ENCODE data around the gene CRP.
"Not testable (repeated sequence)": the region's sequence is repeated elsewhere in the genome, so short reads cannot be mapped to it uniquely, and the experiment has no call there.

Gene CRP, protein sequence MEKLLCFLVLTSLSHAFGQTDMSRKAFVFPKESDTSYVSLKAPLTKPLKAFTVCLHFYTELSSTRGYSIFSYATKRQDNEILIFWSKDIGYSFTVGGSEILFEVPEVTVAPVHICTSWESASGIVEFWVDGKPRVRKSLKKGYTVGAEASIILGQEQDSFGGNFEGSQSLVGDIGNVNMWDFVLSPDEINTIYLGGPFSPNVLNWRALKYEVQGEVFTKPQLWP

DNA sequence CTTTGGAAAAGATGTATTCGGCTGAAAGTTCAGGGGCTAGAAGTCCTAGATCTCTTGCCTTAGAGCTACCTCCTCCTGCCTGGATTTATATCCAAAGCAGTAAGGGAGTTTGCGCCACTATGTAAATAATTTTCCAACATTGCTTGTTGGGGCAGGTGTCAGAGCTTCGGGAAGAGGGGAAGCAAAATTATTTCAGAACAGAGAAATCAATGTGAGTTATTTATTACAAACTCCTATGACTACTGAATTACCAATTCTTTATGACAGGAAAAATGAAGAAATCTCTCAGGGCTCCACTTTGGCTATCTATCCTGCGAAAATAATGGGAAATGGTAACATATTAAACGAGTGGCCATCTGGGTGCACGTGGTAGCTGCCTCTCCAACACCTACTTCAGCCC lies at the start of gene CRP:
TSS of gene CRP (minus strand) at position 61 of the 400 bp plus-strand sequence. CDS start 104 bp downstream, outside the sequence.
- no peak for DNase-seq

DNA sequence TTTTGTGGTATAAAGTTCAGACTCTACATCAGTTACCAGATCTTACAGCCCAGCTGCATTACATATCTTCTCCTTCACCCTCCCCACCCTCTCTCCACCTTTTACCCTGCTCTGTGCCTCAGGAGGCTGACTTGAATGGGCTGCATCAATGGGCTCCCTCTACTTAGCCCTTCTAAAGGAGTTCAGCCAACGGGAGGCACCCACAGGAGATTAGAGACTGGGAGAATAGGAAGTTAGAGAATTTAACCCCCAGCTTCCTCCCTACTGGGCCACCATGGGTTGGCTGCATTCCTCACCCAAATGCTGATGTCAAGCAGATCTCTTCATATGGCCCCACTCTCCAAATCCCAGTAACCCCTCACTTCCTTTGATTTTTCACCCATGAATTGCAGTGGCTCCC lies 49.3 kb upstream of the CRP start:
- DNase-seq = no peak

DNA sequence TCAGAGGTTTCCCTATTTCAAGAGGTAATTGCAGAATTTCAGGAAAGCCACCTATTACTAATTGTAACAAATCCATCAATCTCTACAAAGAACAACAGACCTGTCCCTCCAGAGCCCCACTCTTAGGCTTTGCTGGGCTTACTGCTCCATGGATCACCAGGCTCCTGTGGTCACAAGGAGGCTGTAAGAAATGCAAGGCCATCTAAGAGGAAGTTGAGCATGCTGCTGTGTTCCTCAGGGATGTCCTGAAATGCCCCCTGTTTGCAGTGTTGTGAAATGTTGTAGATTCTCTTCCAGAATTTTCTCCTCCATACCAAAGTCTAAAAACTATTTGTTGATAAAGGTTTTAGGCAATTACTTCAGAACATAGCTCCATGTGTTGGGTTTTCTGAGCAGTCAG lies 42.0 kb upstream of the CRP start:
- no peak for DNase-seq

DNA sequence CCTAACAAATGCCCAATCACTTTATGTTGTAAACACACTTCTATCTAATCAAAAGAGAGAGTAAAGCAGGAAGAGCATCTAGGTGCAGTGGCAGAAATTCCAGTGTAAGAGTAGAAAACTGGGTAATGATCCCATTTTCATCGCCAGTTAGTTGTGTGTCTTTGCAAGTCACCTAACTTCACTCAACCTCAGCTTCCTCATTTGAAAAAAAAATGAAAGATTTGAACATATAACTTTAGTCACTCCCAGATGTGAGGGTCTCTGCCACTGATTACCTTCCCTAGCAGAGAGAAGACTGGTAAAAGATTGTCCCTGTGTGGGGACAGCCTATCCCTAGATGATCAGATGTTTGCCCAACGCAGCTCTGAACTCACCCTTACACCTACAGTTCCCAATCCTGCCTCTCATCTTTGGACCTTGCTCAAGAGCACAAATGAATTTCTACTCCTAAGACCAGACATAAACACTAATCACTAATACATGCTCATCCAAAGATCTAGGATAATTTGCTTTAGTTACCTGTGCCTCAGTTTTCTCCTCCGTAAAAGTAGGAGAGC lies 41.1 kb upstream of the CRP start:
- no peak for DNase-seq

DNA sequence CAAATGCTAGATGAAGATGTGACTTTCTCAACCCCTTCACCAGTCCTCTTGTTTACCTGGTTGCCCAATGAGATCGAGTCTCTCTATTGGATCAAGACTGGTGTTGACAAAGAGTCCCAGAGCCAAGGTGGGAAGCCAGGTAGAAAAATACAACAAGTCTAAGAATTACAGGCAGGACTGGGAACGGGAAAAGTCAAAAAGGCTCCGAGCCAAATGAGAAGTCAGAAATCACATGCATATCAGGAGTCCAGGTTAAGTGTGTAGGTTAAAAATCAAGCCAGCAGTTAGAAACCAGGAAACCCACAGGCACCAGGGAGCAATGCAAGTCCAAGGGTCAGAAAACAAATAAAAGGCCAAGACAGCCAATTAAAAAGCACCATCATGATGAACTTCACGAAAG lies 39.0 kb upstream of the CRP start:
- no peak for DNase-seq

DNA sequence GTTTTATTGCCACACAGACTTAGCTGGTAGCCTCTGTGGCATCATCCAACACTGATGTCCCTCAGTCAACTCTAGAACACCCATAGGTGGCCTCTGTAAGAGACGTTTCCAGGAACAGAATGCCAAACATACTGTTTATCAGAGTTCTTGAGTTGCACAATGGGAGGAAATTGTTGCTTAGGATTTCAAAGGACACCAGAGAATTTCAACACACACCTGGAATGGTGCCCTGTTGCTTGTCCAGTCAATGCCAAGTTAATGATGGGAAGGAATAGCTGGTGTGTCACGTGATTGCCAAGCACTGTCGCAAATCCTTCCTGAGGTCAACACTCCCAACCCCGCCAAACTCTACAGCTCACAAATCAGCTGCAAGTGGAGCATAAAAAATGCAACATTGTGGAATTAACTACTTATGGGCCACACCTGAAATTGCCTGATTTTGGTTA lies 37.8 kb upstream of the CRP start:
- DNase-seq = no peak

DNA sequence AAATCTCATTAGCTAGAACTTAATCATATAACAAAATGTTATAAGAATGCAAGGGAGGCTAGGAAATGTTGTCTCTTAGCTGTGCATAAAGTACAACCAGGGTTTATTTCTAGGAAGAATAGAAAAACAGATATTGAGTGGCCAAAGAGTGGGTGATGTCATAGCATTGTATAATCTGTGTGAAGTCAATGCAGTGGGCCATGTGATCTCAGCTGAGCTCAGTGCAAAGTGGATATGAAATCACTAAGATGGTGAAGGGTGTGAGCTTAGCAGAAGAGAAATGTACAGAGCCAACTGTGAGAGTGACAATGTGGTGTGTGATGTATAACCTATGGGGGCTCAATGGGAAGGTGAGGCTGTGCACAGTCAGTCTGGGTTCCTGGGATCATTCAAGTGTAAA lies 36.6 kb upstream of the CRP start:
- DNase-seq = no peak

DNA sequence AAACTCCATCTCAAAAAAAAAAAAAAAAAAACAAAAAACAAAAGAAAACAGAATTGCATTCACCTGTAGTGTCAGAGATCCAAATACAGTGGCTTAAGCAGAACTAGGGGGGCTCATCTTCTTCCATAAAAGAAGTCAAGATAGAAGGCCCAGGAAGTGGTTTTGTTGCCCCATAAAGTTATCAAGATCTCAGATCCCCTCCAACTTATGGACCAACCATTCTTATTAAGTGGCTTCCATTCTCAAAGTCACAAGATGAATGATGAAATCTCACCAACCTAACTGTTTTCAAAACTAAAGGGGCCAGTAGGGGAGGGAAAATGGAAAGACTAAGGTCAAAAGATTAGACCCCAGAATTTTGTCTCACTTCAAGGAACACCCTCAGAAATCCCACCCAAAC lies 36.2 kb upstream of the CRP start:
- no peak for DNase-seq

DNA sequence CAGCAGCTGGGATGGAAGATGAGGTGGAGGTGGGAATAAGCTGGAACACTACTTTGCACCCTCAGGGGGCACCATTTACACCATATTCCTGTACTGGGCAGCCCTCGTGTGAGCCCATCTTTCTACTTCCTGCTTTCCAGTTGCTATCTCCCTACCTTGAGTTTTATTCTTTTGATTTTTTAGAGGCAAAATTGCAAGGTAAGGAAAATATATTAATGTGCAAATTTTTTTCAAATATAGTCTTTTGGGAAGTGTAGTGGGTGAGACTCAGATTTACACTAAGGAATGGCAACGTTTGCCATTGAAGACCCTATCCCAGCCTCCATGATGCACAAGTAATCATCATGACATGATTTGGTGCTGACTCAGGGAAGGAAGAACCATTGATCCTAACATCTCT lies 35.2 kb upstream of the CRP start:
- no peak for DNase-seq

DNA sequence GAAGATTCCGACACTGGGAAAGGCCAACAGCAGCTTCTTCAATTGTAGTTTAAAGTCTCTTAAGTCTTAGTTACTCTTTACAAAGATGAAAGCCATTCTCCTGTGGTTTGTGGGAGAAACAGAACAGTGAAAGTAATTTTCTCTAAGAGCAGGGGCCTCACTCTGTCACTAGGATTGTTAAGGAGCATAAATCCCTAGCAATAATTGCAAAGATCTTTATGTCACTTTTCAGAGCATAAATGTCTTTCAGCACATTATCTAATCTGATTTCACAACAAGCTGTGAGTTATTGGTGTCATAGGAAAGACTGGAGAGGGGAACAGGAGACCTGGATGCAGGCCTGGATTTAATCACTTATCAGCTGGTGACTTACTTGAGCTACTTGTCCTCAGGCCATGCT lies 34.0 kb upstream of the CRP start:
- DNase-seq = no peak

DNA sequence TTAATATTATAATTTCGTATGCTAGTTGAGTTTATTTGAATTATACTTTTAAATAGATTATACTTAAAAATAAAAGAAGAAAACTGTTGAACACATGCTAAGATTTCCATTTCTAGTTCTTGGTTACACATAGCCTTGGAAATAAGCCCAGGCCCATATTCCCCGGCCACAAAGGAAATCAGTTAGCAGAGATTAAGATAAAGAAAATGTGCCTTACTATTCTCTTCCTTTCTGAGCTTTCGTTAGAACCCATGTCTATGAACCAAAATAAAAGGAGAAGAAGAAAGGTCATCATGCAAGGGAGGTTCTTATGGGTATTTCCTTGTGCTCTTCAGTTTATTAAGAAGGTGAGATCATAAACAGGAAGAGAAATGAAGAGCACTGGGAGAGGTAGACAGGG lies 32.3 kb upstream of the CRP start:
- DNase-seq = no peak

DNA sequence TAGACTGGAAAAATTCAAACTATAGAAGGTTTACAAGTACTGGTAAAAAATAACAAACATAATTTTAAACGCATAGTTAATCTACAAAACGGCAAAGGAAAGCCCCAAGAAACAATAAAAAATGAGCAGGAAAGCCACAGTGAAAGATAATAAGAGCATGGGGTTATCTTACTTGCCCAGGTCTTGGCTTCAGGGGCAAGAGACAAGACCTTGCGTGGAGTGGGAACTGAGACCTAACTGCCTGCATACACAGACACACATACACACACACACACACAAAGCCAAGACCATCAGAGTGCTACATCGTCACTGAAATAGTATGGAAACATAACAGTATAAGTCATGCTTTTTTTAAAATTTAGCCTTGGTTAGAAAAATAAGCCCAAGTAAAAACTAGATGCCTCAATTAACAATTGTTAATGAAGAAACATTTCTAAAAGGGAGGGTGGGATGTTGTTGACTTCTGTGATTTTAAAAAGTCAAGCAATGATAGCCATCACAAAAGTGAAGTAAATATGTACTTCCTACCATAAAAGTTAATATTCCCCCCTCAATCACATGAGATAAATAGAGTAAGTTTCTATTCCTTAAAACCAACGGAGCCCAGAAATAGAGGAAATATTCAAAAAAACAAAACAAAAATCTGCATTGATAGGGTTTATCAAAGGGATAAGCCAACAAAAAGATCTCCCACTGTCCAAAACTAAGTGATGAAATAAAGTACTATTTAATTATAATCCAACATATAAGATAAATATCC lies 29.4 kb upstream of the CRP start:
- no peak for DNase-seq

DNA sequence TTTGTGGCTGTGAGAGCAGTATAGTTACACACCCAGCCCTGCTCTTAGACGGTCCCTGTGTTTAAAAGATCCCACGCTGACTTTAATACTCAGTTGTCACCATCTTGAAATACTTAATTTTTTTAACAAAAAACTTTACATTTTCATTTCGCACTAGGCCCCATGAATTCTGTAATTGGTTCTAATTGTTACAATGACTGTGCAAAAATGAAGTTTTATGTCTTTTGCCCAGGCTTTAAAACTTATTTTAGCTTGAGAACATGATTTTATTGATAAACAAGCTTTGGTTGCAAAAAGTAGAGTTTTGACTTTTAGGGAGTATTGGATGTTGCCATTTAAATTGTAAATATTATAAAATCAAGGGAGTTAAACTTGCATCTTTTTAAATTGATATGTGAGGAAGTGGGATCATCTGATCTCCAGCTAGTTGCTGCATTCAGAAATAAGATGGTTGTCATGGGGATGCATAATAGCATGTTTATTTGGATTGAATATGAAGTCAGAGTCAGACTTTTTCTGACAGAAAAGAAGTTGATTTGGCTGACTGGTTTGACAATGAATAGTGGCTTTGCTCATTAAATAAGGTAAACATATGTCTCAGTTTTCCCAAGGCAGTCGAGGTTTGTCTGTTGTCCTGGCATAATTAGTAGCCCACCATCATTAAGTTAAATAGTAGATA lies 23.0 kb upstream of the CRP start:
- DNase-seq = no peak

DNA sequence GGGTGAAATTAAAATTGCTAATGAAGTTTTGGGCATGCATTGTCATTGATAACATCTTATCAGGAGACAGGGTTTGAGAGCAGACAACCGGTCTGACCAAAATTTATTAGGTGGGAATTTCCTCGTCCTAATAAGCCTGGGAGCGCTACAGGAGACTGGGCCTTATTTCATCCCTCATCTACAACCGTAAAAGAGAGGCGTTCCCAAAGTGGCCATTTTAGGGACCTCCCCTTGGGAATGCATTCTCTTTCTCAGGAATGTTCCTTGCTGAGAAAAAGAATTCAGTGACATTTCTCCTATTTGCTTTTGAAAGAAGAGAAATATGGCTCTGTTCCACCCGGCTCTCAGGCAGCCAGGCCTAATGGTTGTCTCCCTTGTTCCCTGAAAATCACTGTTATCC lies 8.8 kb upstream of the CRP start:
- DNase-seq = not testable (repeated sequence)

DNA sequence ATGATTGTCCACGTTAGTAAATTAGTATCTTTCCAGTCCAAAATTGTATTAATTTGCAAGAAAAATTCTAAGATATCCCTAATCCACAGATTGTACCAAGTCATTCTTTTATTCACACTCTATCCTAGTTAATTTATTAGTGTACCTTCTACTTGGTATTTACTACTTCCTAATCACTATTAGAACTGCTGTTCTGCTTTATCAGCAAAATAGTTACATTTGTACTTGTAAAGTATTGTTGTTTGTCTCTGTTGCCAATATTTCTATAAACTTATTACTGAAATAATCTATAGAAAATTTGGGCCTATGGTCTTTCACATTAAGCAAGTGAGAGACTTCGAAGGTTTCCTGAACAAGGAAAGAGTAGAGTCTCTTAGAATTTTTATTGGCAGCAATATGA lies 5.6 kb upstream of the CRP start:
- DNase-seq = no peak

DNA sequence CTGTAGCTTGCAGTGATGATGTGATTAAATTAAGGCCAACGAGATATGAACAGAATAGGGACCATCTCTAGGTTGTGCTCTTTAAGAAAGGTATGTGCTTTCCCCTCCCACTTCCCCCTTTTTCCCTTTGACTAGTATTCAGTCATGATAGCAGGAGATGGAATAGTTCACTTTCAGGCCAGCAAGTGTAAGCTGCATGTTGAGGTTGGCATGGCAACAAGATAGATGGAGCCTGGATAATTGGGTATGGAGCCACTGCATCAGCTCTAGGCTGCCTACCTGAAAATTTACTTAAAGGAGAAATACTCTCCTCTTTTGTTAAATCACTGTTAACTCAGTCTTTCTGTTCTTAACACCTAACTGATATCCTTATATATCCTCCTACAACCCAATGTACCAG lies 1.5 kb upstream of the CRP start:
- no peak for DNase-seq

DNA sequence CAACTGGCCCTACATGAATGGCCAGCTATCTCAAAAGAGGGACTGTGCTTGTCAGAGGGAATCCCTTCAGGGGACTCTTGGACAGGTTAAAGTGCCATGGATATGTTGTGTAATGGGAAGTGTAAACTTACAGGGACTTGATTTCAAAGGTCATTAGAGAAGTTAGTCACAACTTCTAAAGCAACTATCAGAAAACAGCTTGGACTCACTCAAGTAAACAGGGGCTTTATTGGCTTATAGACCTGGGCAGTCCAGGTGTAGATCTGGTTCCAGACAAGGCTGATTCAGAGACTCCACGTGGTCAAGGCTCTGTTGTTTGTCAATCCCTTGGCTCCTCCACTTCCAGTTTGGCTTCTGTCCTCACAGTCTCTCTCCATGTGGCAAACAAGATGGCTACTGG lies 2.3 kb downstream of the CRP start:
- DNase-seq = no peak

DNA sequence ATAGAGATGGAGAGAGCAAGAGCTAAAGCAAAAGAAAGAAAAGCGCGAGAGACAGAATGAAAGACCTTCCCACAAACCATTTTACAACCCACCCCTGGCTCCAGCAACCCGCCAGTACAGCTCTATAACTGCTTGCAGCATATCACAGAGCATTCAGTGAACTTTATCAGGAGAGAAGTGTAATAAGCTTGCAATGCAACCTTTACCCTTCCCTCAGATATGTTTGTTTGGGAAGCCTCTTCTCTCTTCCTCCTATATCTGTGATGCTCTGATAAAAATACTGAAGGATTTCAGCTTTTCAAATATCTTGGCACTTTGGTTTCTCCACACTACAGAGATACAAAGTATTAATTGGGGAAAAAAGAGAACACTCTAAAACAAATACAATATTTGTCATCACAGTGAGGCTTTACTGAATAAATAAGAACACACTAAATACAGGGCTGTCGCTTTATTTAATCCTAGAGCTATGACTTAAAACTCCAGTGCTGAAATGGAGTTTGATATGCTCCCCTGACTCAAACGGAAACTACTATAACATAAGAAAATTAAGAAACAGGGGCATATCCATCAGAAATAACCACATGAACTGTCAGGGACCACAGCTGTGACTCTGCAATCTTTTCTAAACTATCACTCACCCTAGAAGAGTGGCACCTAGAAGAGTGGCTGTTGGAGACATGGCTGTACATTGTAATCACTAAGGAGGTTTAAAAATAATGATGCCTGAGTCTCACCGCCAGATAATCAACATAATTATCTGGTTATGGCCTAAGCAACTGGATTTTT lies 6.7 kb downstream of the CRP start:
- no peak for DNase-seq

DNA sequence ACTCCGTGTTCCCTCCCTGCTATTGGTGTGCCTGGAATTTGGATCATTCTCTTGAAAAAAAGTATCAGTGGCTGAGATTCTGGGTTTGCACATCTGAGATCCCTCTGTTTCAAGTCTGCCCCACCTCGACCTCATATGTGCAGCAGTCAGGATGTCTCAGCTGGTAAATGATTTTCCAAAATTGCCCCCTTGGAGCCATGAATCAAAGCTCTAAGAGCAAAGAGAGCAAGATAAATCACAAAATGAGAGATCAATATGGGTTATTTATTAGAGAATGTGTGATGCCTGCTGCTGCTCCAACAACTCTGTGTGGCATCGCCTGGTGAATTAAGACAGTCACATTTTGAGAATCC lies 8.5 kb downstream of the CRP start:
- no peak for DNase-seq

DNA sequence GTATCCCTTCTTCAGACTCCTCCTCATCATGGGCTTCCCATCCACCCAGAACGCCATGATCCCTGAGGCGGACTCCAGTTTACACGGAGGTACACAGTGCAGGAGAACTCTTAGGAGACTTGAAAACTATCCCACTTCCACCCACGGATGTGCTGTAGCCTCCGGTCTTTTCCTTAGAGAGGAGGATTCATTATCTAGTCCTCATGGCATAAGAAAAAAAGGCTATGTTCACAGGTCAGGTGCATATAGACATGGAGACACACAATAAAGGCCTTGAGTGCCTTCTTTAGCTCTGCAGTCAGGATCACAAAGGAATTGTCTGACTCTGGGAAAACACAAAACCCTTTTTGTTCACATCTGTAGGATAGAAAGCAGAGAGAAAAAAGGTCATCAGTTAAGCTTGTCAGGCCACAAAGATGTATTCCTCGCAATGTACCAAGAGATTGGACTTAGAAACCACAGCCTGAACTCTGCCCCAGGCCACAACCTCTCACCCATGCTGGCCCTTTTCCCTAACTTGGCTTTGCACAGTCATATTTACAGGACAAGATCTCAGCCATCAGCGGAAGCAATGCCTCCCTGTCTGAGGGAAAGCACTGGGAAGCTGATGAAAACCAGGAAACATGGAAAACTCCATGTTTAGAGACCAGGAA lies 9.0 kb downstream of the CRP start:
- DNase-seq = no peak

DNA sequence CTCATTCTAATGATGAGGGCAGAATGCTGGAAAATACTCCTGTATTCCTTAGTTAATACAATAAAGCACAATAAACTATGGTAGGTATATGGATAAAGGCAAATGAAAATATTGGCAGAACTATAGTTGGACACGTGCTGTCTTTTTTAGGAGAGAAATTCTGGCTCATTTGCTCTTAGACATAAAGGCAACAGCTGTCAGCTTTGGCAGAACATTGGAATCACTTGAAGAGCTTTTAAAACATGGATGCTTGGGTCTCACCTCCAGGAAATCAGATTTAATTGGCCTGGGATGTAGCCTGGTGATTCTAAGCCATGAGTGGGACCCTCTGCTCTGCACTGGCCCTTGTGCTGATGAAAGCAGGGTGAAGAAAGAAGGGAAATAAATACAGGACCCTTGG lies 9.9 kb downstream of the CRP start:
- DNase-seq = no peak

DNA sequence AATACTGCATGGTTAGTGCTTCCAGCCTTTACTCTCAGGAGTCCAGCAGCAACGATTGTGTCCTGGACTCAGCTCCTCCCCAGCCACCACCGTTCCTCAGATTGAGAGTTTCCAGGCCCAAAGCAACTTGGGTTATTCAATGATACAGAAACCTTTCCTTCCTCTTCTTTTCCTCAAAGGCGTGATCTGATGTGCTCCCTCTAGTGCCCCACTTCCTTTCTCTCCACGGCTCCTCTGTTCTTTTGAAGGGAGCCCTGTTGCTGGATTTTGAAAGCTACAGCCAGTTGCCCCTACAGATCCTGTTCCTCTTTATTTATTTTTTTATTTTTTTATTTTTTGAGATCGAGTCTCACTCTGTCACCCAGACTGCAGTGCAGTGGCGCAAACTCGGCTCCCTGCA lies 14.1 kb downstream of the CRP start:
- DNase-seq = no peak

DNA sequence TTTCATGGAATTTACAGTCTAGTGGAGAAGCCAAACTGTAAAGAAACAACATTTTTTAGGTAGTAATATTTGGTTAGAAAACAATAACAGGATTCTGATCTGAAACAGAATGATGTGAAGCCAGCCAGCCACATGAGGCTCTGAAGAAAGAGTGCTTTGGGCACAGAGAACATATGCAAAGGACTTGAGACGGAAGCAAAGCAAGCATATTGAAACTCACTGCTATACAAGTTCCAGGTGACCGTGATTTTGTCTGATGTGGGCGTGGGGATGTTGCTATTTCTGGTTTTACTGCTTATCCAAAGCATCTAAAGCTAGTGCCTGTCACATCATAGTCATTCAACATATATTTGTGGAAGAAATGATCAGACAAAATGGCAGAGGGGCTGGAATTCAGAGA lies 14.7 kb downstream of the CRP start:
- no peak for DNase-seq
